Measurements from ENCODE around the gene ADAMTSL3. TPM values are rescaled to one million over a fixed set of nuclear protein-coding genes. Genes with fewer than 3 reads are reported as not detected.
"Not testable (repeated sequence)": the region's sequence is repeated elsewhere in the genome, so short reads cannot be mapped to it uniquely, and the experiment has no call there.

Gene ADAMTSL3
- total RNA-seq, 2 experiments from 2014 or later = not detected

DNA sequence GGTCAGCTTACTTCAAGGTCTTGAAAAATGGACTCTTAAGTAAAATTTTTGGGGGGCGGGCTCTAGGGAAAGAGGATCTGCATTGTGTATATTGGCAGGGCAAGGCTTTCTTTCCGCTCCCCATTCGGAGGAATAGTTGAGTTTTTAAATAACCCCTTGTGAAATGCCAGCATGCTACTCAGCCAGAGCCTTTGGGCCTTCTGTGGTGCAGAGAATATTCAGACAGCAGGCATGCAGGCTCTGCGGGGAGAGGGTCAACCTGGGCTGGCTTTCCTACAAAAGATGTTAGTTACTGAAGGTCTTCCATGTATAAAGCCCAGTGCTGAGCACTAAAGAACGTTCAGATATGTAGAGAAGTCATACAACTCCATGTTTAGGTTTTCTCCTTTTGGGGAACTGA, 40.6 kb downstream of the ADAMTSL3 start:
- no peak overlapping the region for H3K4me3 Mint-ChIP-seq
- H3K4me1 Mint-ChIP-seq (ENCODE audit: low read depth) = no peaks in the 10 kb centered on the region
- intact Hi-C loops (cut with micrococcal nuclease) = no loop called here
- CTCF ChIA-PET = no interaction called here
- H3K27ac Mint-ChIP-seq = no peak overlapping the region
- no peaks in the 10 kb centered on the region for H3K9me3 Mint-ChIP-seq
- no peak for DNase-seq
- no peaks in the 10 kb centered on the region for H3K36me3 Mint-ChIP-seq (ENCODE audit: low read depth)
- H3K27me3 Mint-ChIP-seq (ENCODE audit: low read depth) = peaks cover 3% of the 10 kb centered on the region

- Mint-ChIP-seq H3K27ac (no peak overlapping the region), H3K36me3 (ENCODE audit: low read depth) (no peaks in the 10 kb centered on the region), H3K4me1 (ENCODE audit: low read depth) (no peaks in the 10 kb centered on the region), H3K9me3 (no peaks in the 10 kb centered on the region), H3K27me3 (ENCODE audit: low read depth) (peaks cover 2% of the 10 kb centered on the region), H3K4me3 (no peak overlapping the region)
- DNase-seq = no peak
- intact Hi-C loops (cut with micrococcal nuclease) = no loop called here
- CTCF ChIA-PET = interaction anchor here (0.8 kb wide), 1 partner anchor 892 kb away, joined by 3 read pairs; no protein-coding TSS in a partner anchor
Measured at GRCh38 chr15:83695246-83695645, 41.3 kb downstream of the ADAMTSL3 start.

DNA sequence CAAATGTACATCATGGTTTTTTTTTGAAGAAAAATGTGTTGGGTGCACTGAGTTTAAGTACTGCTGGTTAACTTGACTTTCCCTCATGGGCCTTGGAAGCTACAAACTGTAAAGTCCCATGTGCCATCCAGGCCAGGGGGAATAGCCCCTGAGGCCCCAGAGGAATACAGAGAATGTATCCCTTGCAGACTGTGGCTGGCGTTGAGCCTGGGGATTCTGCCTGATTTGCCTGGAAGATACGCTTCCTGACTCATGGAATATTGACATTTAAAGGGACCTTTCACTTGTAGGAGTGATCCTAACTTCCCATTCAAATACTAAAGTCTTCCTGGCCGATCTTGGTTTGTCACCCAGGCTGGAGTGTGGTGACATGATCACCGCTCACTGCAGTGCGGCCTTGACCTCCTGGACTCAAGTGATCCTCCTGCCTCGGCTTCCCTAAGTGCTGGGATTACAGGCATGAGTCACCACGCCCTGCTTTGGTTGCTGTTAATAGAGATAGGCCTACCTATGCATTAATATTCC, 42.0 kb downstream of the ADAMTSL3 start:
- H3K9me3 Mint-ChIP-seq = no peaks in the 10 kb centered on the region
- CTCF ChIA-PET = interaction anchor here (0.8 kb wide), 1 partner anchor 892 kb away, joined by 3 read pairs; no protein-coding TSS in a partner anchor
- H3K27ac Mint-ChIP-seq = no peak overlapping the region
- no peak for DNase-seq
- H3K4me3 Mint-ChIP-seq = no peak overlapping the region
- no peaks in the 10 kb centered on the region for H3K36me3 Mint-ChIP-seq (ENCODE audit: low read depth)
- intact Hi-C loops (cut with micrococcal nuclease) = no loop called here
- no peaks in the 10 kb centered on the region for H3K4me1 Mint-ChIP-seq (ENCODE audit: low read depth)
- no peaks in the 10 kb centered on the region for H3K27me3 Mint-ChIP-seq (ENCODE audit: low read depth)

DNA sequence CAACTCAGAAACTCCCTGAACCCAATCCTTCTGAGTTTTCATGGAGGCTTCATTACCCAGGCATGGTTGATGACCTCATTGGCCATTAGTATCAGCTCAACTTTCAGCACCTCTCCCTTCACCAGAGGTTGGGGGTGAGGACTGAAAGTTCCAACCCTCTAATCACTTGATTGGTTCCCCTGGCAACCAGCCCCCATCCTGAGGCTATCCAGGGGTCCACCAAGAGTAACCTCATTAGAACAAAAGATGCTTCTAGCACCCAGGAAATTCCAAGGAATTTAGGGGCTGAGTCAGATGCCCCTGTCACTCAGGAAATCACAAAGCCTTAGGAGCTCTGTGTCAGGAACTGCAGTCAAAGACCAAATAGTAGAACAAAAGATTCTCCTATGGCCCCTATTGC, 43.8 kb downstream of the ADAMTSL3 start:
- H3K4me3 Mint-ChIP-seq = no peak overlapping the region
- no peaks in the 10 kb centered on the region for H3K36me3 Mint-ChIP-seq (ENCODE audit: low read depth)
- no peaks in the 10 kb centered on the region for H3K27me3 Mint-ChIP-seq (ENCODE audit: low read depth)
- H3K27ac Mint-ChIP-seq = no peak overlapping the region
- DNase-seq = no peak
- intact Hi-C loops (cut with micrococcal nuclease) = no loop called here
- H3K9me3 Mint-ChIP-seq = no peaks in the 10 kb centered on the region
- H3K4me1 Mint-ChIP-seq (ENCODE audit: low read depth) = no peaks in the 10 kb centered on the region
- CTCF ChIA-PET = interaction anchor here (0.5 kb wide), 1 partner anchor 407 kb away, joined by 3 read pairs; no protein-coding TSS in a partner anchor

- no peak for DNase-seq
- Mint-ChIP-seq H3K4me3 (no peak overlapping the region), H3K9me3 (no peaks in the 10 kb centered on the region), H3K4me1 (ENCODE audit: low read depth) (no peaks in the 10 kb centered on the region), H3K27ac (no peak overlapping the region), H3K36me3 (ENCODE audit: low read depth) (no peaks in the 10 kb centered on the region), H3K27me3 (ENCODE audit: low read depth) (no peaks in the 10 kb centered on the region)
- CTCF ChIA-PET = interaction anchor here (0.5 kb wide), 1 partner anchor 407 kb away, joined by 3 read pairs; no protein-coding TSS in a partner anchor
- intact Hi-C loops (cut with micrococcal nuclease) = no loop called here
Measured at GRCh38 chr15:83698294-83698693, 44.4 kb downstream of the ADAMTSL3 start.

DNA sequence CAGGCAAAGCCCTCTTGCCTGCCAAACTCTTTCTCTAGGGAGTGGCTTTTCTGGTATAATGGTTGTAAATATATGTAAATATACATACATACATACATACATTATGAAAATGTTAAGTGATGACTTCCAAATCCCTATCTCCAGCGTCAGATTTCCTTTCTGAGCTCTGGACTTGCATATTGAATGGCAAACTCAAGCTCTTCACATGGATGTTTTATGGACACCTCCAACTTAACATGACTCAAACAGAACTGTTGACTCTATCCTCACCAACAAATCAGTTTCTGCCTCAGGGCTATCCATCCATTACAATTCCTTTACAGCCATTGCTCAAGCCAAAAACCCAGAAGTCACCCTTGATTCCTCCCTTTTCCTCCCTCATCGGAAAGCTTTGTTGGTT, 45.1 kb downstream of the ADAMTSL3 start:
- Mint-ChIP-seq H3K27ac (no peak overlapping the region), H3K4me1 (ENCODE audit: low read depth) (no peaks in the 10 kb centered on the region), H3K4me3 (no peak overlapping the region), H3K9me3 (no peaks in the 10 kb centered on the region), H3K27me3 (ENCODE audit: low read depth) (no peaks in the 10 kb centered on the region), H3K36me3 (ENCODE audit: low read depth) (no peaks in the 10 kb centered on the region)
- intact Hi-C loops (cut with micrococcal nuclease) = no loop called here
- no peak for DNase-seq
- CTCF ChIA-PET = no interaction called here

DNA sequence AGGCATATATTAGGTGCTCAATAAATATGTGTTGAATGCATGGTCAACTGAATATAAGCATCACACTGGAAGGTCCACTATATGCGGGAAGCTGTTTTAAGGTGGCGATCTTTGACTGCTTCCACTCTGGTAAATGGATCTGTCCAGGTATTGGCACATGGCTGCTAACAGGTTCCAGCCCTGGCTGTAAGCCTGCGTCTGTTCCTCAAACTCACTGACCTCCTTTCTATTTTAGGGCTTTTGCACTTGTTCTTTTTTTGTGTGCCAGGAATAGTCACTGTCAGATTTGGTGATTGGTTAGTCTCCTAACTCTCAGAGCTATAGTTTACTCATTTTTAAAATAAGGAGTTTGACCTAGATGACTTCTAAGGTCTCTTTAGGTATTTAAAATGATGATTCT, 46.2 kb downstream of the ADAMTSL3 start:
- no peaks in the 10 kb centered on the region for H3K9me3 Mint-ChIP-seq
- H3K4me1 Mint-ChIP-seq (ENCODE audit: low read depth) = no peaks in the 10 kb centered on the region
- DNase-seq = no peak
- intact Hi-C loops (cut with micrococcal nuclease) = no loop called here
- CTCF ChIA-PET = no interaction called here
- no peak overlapping the region for H3K4me3 Mint-ChIP-seq
- H3K27me3 Mint-ChIP-seq (ENCODE audit: low read depth) = no peaks in the 10 kb centered on the region
- H3K36me3 Mint-ChIP-seq (ENCODE audit: low read depth) = no peaks in the 10 kb centered on the region
- no peak overlapping the region for H3K27ac Mint-ChIP-seq

DNA sequence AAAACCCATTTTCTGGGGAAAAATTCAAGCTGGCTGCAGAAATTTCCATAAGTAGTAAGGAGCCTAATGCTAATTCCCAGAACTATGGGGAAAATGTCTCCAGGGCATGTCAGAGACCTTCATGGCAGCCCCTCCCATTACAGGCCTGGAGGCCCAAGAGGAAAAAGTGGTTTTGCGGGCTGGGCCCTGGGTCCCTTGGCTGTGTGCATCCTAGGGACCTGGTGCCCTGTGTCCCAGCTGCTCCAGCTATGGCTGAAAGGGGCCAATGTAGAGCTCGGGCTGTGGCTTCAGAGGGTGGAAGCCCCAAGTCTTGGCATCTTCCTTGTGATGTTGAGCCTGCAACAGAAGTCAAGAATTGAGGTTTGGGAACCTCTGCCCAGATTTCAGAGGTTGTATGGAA, 48.4 kb downstream of the ADAMTSL3 start:
- H3K4me1 Mint-ChIP-seq (ENCODE audit: low read depth); H3K36me3 Mint-ChIP-seq (ENCODE audit: low read depth); H3K9me3 Mint-ChIP-seq; H3K4me3 Mint-ChIP-seq; intact Hi-C loops (cut with micrococcal nuclease); DNase-seq; H3K27ac Mint-ChIP-seq; H3K27me3 Mint-ChIP-seq (ENCODE audit: low read depth): not testable (repeated sequence)
- CTCF ChIA-PET = interaction anchor here (0.6 kb wide), 1 partner anchor 67 kb away, joined by 4 read pairs; no protein-coding TSS in a partner anchor

- CTCF ChIA-PET = no interaction called here
- Mint-ChIP-seq H3K27ac (no peak overlapping the region), H3K36me3 (ENCODE audit: low read depth) (no peaks in the 10 kb centered on the region), H3K4me1 (ENCODE audit: low read depth) (no peaks in the 10 kb centered on the region), H3K27me3 (ENCODE audit: low read depth) (peaks cover 6% of the 10 kb centered on the region), H3K4me3 (no peak overlapping the region), H3K9me3 (no peaks in the 10 kb centered on the region)
- intact Hi-C loops (cut with micrococcal nuclease) = no loop called here
- DNase-seq = no peak
Measured at GRCh38 chr15:83708328-83708727, 54.4 kb downstream of the ADAMTSL3 start.

- Mint-ChIP-seq H3K4me3 (no peak overlapping the region), H3K9me3 (no peaks in the 10 kb centered on the region), H3K27me3 (ENCODE audit: low read depth) (peaks cover 6% of the 10 kb centered on the region), H3K36me3 (ENCODE audit: low read depth) (no peaks in the 10 kb centered on the region), H3K27ac (no peak overlapping the region), H3K4me1 (ENCODE audit: low read depth) (no peaks in the 10 kb centered on the region)
- intact Hi-C loops (cut with micrococcal nuclease) = no loop called here
- no peak for DNase-seq
- CTCF ChIA-PET = no interaction called here
Measured at GRCh38 chr15:83709241-83709640, 55.3 kb downstream of the ADAMTSL3 start.

DNA sequence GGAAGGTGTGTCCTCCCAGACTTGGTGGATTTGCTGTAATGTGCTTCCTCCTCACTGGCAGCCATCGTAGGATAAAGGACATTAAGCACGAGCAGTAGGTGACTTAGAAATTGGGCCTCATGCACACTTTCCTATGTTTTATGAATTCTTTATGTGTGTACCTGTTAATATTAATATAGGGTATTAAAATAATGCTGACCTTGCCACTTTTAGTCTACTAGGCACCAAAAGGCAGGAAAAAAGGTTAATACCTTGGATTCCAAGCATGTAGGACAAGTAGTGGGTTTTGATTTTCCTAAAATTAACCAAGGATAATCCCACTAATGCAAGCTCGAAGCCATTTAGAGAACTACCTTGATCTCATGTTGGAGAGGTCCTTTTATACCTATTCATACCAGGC, 55.9 kb downstream of the ADAMTSL3 start:
- no peaks in the 10 kb centered on the region for H3K9me3 Mint-ChIP-seq
- no peak overlapping the region for H3K27ac Mint-ChIP-seq
- intact Hi-C loops (cut with micrococcal nuclease) = no loop called here
- H3K4me3 Mint-ChIP-seq = no peak overlapping the region
- no peaks in the 10 kb centered on the region for H3K36me3 Mint-ChIP-seq (ENCODE audit: low read depth)
- peaks cover 6% of the 10 kb centered on the region for H3K27me3 Mint-ChIP-seq (ENCODE audit: low read depth)
- CTCF ChIA-PET = no interaction called here
- no peak for DNase-seq
- no peaks in the 10 kb centered on the region for H3K4me1 Mint-ChIP-seq (ENCODE audit: low read depth)

GRCh38 chr15:83710452-83710851, 56.5 kb downstream of the ADAMTSL3 start:
- intact Hi-C loops (cut with micrococcal nuclease) = no loop called here

DNA sequence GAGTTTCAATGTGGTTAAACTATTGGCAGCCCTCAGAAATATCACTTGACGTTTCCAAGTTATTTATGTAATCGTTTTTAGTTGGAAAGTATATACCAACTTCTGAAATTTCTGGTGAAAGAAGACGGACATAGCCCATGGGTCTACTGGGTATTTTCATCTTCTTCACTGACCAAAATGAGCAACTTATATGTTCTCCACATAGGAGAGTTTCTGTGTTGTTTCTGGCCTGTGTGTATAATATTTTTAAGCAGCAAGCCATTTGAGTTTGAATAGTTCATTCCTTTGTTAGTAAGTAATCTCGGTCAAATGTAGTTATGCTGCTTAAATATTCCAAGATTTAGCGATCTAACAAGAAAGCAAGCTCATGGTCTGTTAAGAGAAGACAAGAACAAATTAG, 57.3 kb downstream of the ADAMTSL3 start:
- Mint-ChIP-seq H3K27ac (no peak overlapping the region), H3K27me3 (ENCODE audit: low read depth) (peaks cover 6% of the 10 kb centered on the region), H3K4me1 (ENCODE audit: low read depth) (no peaks in the 10 kb centered on the region), H3K36me3 (ENCODE audit: low read depth) (no peaks in the 10 kb centered on the region), H3K4me3 (no peak overlapping the region), H3K9me3 (no peaks in the 10 kb centered on the region)
- CTCF ChIA-PET = no interaction called here
- intact Hi-C loops (cut with micrococcal nuclease) = no loop called here
- no peak for DNase-seq

More at GRCh38 chr15:83710452-83710851, 56.5 kb downstream of the ADAMTSL3 start:
- CTCF ChIA-PET = no interaction called here
- H3K27ac Mint-ChIP-seq = no peak overlapping the region
- no peaks in the 10 kb centered on the region for H3K9me3 Mint-ChIP-seq
- no peaks in the 10 kb centered on the region for H3K36me3 Mint-ChIP-seq (ENCODE audit: low read depth)
- DNase-seq = no peak
- H3K27me3 Mint-ChIP-seq (ENCODE audit: low read depth) = peaks cover 6% of the 10 kb centered on the region
- H3K4me3 Mint-ChIP-seq = no peak overlapping the region
- H3K4me1 Mint-ChIP-seq (ENCODE audit: low read depth) = no peaks in the 10 kb centered on the region
